Keratinocyte (primary cell): ENCODE data around the gene DGKD. TPM values are rescaled to one million over a fixed set of nuclear protein-coding genes. Genes with fewer than 3 reads are reported as not detected.

Experiments used
- DNase-seq: peaks from one replicate; pipeline ENCODE4 v3.0.0-alpha.2; 2011; ENCODE audit warnings: low read depth, missing footprints, low spot score
- FAIRE-seq: peaks from 2 replicates; lab custom pipeline; 2011; peaks lifted over from hg19 to GRCh38; lab: Jason Lieb, UNC
- H2AFZ ChIP-seq: 2 replicates; pipeline ENCODE4 v1.6.0; 2012; ENCODE audit warnings: low read length, control low read depth, inconsistent platforms; ENCODE audit not compliant: control insufficient read depth
- H3K27ac ChIP-seq: 2 replicates; pipeline ENCODE4 v1.5.1; 2011; ENCODE audit warnings: low read length; ENCODE audit not compliant: control insufficient read depth, insufficient read depth
- H3K27me3 ChIP-seq: 3 replicates; pipeline ENCODE4 v1.6.0; 2011; ENCODE audit warnings: low read length; ENCODE audit not compliant: control insufficient read depth, insufficient read depth; ENCODE audit errors: extremely low read depth
- H3K36me3 ChIP-seq, 2 experiments: 2 replicates in 1 of 2; 3 replicates in 1 of 2; pipeline ENCODE4 v1.5.1; 2011; ENCODE audit warnings: low read length in 2 of 2, mild to moderate bottlenecking in 1 of 2; ENCODE audit not compliant: control insufficient read depth in 2 of 2, insufficient read depth in 2 of 2; ENCODE audit errors: extremely low read depth in 1 of 2
- H3K4me1 ChIP-seq: 3 replicates; pipeline ENCODE4 v1.5.1; 2011; ENCODE audit warnings: low read length; ENCODE audit not compliant: control insufficient read depth, insufficient read depth; ENCODE audit errors: extremely low read depth
- H3K4me2 ChIP-seq: 3 replicates; pipeline ENCODE4 v1.6.0; 2011; ENCODE audit warnings: low read depth, low read length; ENCODE audit not compliant: control insufficient read depth, insufficient read depth; ENCODE audit errors: extremely low read depth
- H3K4me3 ChIP-seq, 3 experiments: fragments of 200-600 bp in 1 of 3; sonication (generic) in 1 of 3; 2 replicates in 2 of 3; 3 replicates in 1 of 3; pipeline ENCODE4 v1.5.1; 2011 to 2016; ENCODE audit warnings: low read length in 3 of 3, mild to moderate bottlenecking in 3 of 3, control low read depth in 2 of 3, inconsistent platforms in 1 of 3, low read depth in 1 of 3, mixed read lengths in 1 of 3, mixed run types in 1 of 3, moderate library complexity in 1 of 3; ENCODE audit not compliant: control insufficient read depth in 2 of 3, insufficient read depth in 2 of 3; ENCODE audit errors: extremely low read depth in 1 of 3
- H3K79me2 ChIP-seq: 2 replicates; pipeline ENCODE4 v1.6.0; 2012; ENCODE audit warnings: low read length; ENCODE audit not compliant: control insufficient read depth, insufficient read depth
- H3K9ac ChIP-seq: 3 replicates; pipeline ENCODE4 v1.6.0; 2011; ENCODE audit warnings: low read length; ENCODE audit not compliant: control insufficient read depth, insufficient read depth; ENCODE audit errors: extremely low read depth
- H3K9me1 ChIP-seq: 3 replicates; pipeline ENCODE4 v1.6.0; 2011; ENCODE audit warnings: low read length; ENCODE audit not compliant: control insufficient read depth, insufficient read depth; ENCODE audit errors: extremely low read depth
- H3K9me3 ChIP-seq: 2 replicates; pipeline ENCODE4 v1.5.1; 2012; ENCODE audit warnings: low read depth, low read length; ENCODE audit not compliant: control insufficient read depth
- H4K20me1 ChIP-seq: 3 replicates; pipeline ENCODE4 v1.6.0; 2011; ENCODE audit warnings: low read length; ENCODE audit not compliant: control insufficient read depth, insufficient read depth; ENCODE audit errors: extremely low read depth
- CTCF ChIP-seq, 3 experiments: IDR thresholded peaks in 1 of 3; conservative IDR thresholded peaks in 1 of 3; optimal IDR thresholded peaks in 1 of 3; 2 replicates in 2 of 3; 3 replicates in 1 of 3; pipeline versions ENCODE3 to v1.5.1; 2011; ENCODE audit warnings: low read length in 3 of 3, mild to moderate bottlenecking in 3 of 3, moderate library complexity in 2 of 3, control low read depth in 1 of 3, inconsistent platforms in 1 of 3; ENCODE audit not compliant: insufficient read depth in 2 of 3; ENCODE audit errors: extremely low read depth in 1 of 3
- EZH2 ChIP-seq: IDR thresholded peaks from one replicate; pipeline ENCODE4 v1.6.1; 2012; ENCODE audit warnings: inconsistent platforms, mild to moderate bottlenecking, low read length, moderate library complexity
- dilution Hi-C: fragments of 300-500 bp; cut with MboI; formaldehyde crosslinking; loops from one replicate; pipeline ENCODE4 v1.7.0; 2020; ENCODE audit warnings: low sequenced_read_pairs; ENCODE audit not compliant: extremely low pct_ligation_motif_present
- polyA plus RNA-seq, 5 experiments: library from polyadenylated mRNA; depleted of rRNA in 3 of 5; stranded (reverse) in 3 of 5; stranded (forward) in 1 of 5; unstranded in 1 of 5; fragments of >200 nt; gene quantifications; 1 replicate in 1 of 5; 2 replicates in 3 of 5; 3 replicates in 1 of 5; pipeline versions ENCODE4 v1.2.1 to v1.2.3, GENCODE V29; 2011 to 2012; ENCODE audit warnings: missing spikeins in 2 of 5, low read depth in 1 of 5, low replicate concordance in 1 of 5

The DGKD gene
- polyA plus RNA-seq, 1 donor (not counting 4 experiments of a cell fraction or from before 2014, with no cell fraction given) = 6.1 TPM

GRCh38 chr2:233444501-233444900 is 90.2 kb downstream of the DGKD start:
- Histone ChIP-seq H3K79me2 (no peaks in the 10 kb centered on the region), H3K36me3 (peaks cover 2 to 13% of the 10 kb centered on the region in 2 experiments), H3K9me3 (no peaks in the 10 kb centered on the region), H2AFZ (no peak overlapping the region), H3K4me1 (no peaks in the 10 kb centered on the region), H4K20me1 (no peaks in the 10 kb centered on the region), H3K4me3 (no peak overlapping the region), H3K27ac (no peak overlapping the region), H3K4me2 (no peak overlapping the region), H3K9ac (no peak overlapping the region), H3K27me3 (no peaks in the 10 kb centered on the region), H3K9me1 (no peaks in the 10 kb centered on the region)
- no peak for FAIRE-seq
- TF ChIP-seq CTCF (optimal IDR thresholded peaks at IDR 0.05 in 1 of 3, IDR thresholded peaks at IDR 0.05 in 1 of 3, conservative IDR thresholded peaks at IDR 0.05 in 1 of 3; ENCODE audit: extremely low read depth in 1 of 3, insufficient read depth in 2 of 3, low read length in 3 of 3) = no peak
- TF ChIP-seq EZH2 = no peak
- DNase-seq = no peak
- dilution Hi-C loops = no loop called here

- H4K20me1 ChIP-seq = no peaks in the 10 kb centered on the region
- H3K79me2 ChIP-seq = no peaks in the 10 kb centered on the region
- FAIRE-seq = no peak
- H3K27me3 ChIP-seq = no peaks in the 10 kb centered on the region
- peaks cover 2 to 19% of the 10 kb centered on the region in 2 experiments for H3K36me3 ChIP-seq
- no peak overlapping the region for H2AFZ ChIP-seq
- TF ChIP-seq CTCF (optimal IDR thresholded peaks at IDR 0.05 in 1 of 3, IDR thresholded peaks at IDR 0.05 in 1 of 3, conservative IDR thresholded peaks at IDR 0.05 in 1 of 3; ENCODE audit: extremely low read depth in 1 of 3, insufficient read depth in 2 of 3, low read length in 3 of 3) = no peak
- no peak for TF ChIP-seq EZH2
- no peaks in the 10 kb centered on the region for H3K9me3 ChIP-seq
- H3K4me3 ChIP-seq = no peak overlapping the region
- no peaks in the 10 kb centered on the region for H3K9me1 ChIP-seq
- H3K4me1 ChIP-seq = no peaks in the 10 kb centered on the region
- no peak overlapping the region for H3K9ac ChIP-seq
- H3K4me2 ChIP-seq = no peak overlapping the region
- no peak for DNase-seq
- H3K27ac ChIP-seq = no peak overlapping the region
- dilution Hi-C loops = no loop called here
Observed at GRCh38 chr2:233445152-233445830, 91.0 kb downstream of the DGKD start.
